ENCODE measurements around the gene MAP2K6.

- TF ChIP-seq CTCF (IDR thresholded peaks at IDR 0.05; ENCODE audit: borderline replicate concordance, extremely low read depth, low read length, poor library complexity, severe bottlenecking) (no peak), EZH2 (IDR thresholded peaks at IDR 0.05; ENCODE audit: borderline replicate concordance, low read depth, low read length, severe bottlenecking) (no peak)
These were observed 164.0 kb downstream of the MAP2K6 start for GRCh38 chr17:69578385-69578936.
